ENCODE data around the gene HIPK1. TPM values are rescaled to one million over a fixed set of nuclear protein-coding genes. Genes with fewer than 3 reads are reported as not detected.

The HIPK1 gene
- total RNA-seq, 4 donors from 2014 or later, result 65.8 to 102 (median 84.7) TPM

- no peaks in the 10 kb centered on the region for H3K4me1 ChIP-seq
- no peaks in the 10 kb centered on the region for H3K36me3 ChIP-seq
- DNase-seq, result no peak
- H3K27me3 ChIP-seq, result no peaks in the 10 kb centered on the region
- H3K9me3 ChIP-seq, result no peaks in the 10 kb centered on the region
- TF ChIP-seq CTCF (IDR thresholded peaks at IDR 0.05) (no peak), POLR2A (IDR thresholded peaks at IDR 0.05) (no peak)
- no peak overlapping the region for H3K27ac ChIP-seq
- WGBS, 2 donors, result 70 to 85% methylated on average over 2 of the region's 2 CpGs
- intact Hi-C loops (cut with DNase I), result no loop called here
- H3K4me3 ChIP-seq (replicated peaks in 1 of 3), result no peak overlapping the region
These were observed 79.4 kb downstream of the HIPK1 start for GRCh38 chr1:114008480-114008941.

GRCh38 chr1:114008993-114009392, 79.9 kb downstream of the HIPK1 start:
- intact Hi-C loops (cut with DNase I), result no loop called here
- no peak overlapping the region for H3K4me3 ChIP-seq (replicated peaks in 1 of 3)

GRCh38 chr1:114009393-114009792, 80.3 kb downstream of the HIPK1 start:
- no peaks in the 10 kb centered on the region for H3K36me3 ChIP-seq
- no peaks in the 10 kb centered on the region for H3K9me3 ChIP-seq
- no peak for DNase-seq
- TF ChIP-seq CTCF (IDR thresholded peaks at IDR 0.05) (no peak), POLR2A (IDR thresholded peaks at IDR 0.05) (no peak)
- H3K4me1 ChIP-seq, result no peaks in the 10 kb centered on the region
- H3K4me3 ChIP-seq (replicated peaks in 1 of 3), result no peak overlapping the region
- no peak overlapping the region for H3K27ac ChIP-seq
- 91 to 94% methylated on average over 1 of the region's 1 CpG for WGBS, 2 donors
- intact Hi-C loops (cut with DNase I), result no loop called here
- H3K27me3 ChIP-seq, result no peaks in the 10 kb centered on the region

More at GRCh38 chr1:114008993-114009392, 79.9 kb downstream of the HIPK1 start:
- Histone ChIP-seq H3K27me3 (no peaks in the 10 kb centered on the region), H3K27ac (no peak overlapping the region), H3K4me1 (no peaks in the 10 kb centered on the region), H3K36me3 (no peaks in the 10 kb centered on the region), H3K9me3 (no peaks in the 10 kb centered on the region)
- TF ChIP-seq POLR2A (IDR thresholded peaks at IDR 0.05) (no peak), CTCF (IDR thresholded peaks at IDR 0.05) (no peak)
- DNase-seq, result no peak

GRCh38 chr1:114010433-114011184, 81.5 kb downstream of the HIPK1 start:
- WGBS, 2 donors, result 52 to 56% methylated on average over 9 of the region's 9 CpGs

More at GRCh38 chr1:114010433-114011184, 81.5 kb downstream of the HIPK1 start:
- no peak overlapping the region for H3K27ac ChIP-seq
- H3K4me3 ChIP-seq (replicated peaks in 1 of 3), result no peak overlapping the region
- no peaks in the 10 kb centered on the region for H3K9me3 ChIP-seq
- no peak for DNase-seq
- H3K4me1 ChIP-seq, result no peaks in the 10 kb centered on the region
- TF ChIP-seq CTCF (IDR thresholded peaks at IDR 0.05), result no peak
- TF ChIP-seq POLR2A (IDR thresholded peaks at IDR 0.05), result no peak
- intact Hi-C loops (cut with DNase I), result no loop called here
- no peaks in the 10 kb centered on the region for H3K27me3 ChIP-seq
- no peaks in the 10 kb centered on the region for H3K36me3 ChIP-seq
